ENCODE measurements around the gene CACNB3.

DNA sequence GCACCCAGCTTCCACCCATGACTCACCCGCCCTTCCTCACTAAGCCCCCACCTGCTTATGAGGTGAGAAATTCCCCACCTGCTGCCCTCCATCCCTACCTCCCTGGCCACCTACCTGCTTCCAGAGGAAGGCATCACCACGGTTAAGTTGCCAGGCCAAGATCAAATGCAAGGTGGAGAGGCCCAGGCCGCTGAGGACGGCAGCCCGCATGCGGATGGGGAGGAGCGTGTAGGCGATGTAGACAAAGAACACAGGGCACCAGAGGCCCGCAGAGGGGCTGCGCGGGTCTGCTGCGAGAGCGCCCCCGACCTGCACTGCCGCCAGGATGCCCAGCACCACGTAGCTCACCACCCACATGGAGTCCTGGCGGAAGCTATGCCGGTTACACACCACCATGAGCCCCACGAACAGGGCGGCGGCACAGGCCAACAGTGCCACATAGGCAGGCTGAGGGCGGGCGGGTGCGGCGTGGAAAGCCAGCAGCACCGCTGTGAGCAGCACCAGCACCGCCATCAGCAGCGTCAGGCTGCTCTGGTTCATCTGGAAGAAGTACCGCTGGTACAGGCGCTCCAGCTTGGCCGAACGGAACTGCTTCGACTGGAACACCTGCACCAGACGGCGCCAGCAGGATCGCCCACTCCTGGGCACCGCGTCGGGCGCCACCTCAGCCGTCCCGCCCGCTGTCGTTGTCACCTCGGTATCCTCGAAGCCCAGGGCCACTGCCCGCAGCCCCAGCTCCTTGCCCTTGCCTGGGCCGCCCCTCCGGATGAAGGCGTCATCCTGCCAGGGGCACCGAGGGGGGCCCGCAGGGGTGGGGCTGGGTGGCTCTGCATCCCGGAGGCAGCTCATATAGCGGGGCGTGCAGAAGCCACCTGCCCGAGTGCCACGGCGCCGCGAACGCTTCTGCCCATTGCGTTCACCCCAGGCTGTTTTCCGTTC, 35.6 kb upstream of the CACNB3 start:
- TF ChIP-seq RAD21 (conservative IDR thresholded peaks at IDR 0.05) (no peak), EZH2 (IDR thresholded peaks at IDR 0.05; ENCODE audit: borderline replicate concordance, insufficient read depth, low read length, poor library complexity, severe bottlenecking) (no peak), POLR2AphosphoS5 (IDR thresholded peaks at IDR 0.05) (no peak)
- TF ChIP-seq, protein P1, sequence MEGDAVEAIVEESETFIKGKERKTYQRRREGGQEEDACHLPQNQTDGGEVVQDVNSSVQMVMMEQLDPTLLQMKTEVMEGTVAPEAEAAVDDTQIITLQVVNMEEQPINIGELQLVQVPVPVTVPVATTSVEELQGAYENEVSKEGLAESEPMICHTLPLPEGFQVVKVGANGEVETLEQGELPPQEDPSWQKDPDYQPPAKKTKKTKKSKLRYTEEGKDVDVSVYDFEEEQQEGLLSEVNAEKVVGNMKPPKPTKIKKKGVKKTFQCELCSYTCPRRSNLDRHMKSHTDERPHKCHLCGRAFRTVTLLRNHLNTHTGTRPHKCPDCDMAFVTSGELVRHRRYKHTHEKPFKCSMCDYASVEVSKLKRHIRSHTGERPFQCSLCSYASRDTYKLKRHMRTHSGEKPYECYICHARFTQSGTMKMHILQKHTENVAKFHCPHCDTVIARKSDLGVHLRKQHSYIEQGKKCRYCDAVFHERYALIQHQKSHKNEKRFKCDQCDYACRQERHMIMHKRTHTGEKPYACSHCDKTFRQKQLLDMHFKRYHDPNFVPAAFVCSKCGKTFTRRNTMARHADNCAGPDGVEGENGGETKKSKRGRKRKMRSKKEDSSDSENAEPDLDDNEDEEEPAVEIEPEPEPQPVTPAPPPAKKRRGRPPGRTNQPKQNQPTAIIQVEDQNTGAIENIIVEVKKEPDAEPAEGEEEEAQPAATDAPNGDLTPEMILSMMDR (IDR thresholded peaks at IDR 0.05; ENCODE audit: poor library complexity, severe bottlenecking), result no peak
- TF ChIP-seq, protein P2, sequence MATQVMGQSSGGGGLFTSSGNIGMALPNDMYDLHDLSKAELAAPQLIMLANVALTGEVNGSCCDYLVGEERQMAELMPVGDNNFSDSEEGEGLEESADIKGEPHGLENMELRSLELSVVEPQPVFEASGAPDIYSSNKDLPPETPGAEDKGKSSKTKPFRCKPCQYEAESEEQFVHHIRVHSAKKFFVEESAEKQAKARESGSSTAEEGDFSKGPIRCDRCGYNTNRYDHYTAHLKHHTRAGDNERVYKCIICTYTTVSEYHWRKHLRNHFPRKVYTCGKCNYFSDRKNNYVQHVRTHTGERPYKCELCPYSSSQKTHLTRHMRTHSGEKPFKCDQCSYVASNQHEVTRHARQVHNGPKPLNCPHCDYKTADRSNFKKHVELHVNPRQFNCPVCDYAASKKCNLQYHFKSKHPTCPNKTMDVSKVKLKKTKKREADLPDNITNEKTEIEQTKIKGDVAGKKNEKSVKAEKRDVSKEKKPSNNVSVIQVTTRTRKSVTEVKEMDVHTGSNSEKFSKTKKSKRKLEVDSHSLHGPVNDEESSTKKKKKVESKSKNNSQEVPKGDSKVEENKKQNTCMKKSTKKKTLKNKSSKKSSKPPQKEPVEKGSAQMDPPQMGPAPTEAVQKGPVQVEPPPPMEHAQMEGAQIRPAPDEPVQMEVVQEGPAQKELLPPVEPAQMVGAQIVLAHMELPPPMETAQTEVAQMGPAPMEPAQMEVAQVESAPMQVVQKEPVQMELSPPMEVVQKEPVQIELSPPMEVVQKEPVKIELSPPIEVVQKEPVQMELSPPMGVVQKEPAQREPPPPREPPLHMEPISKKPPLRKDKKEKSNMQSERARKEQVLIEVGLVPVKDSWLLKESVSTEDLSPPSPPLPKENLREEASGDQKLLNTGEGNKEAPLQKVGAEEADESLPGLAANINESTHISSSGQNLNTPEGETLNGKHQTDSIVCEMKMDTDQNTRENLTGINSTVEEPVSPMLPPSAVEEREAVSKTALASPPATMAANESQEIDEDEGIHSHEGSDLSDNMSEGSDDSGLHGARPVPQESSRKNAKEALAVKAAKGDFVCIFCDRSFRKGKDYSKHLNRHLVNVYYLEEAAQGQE (IDR thresholded peaks at IDR 0.05; ENCODE audit: borderline replicate concordance), result no peak

Data from neural cell (in vitro differentiated cells).